CD4-positive, alpha-beta T cell treated with Interleukin-6 for 4 hours (primary cell): Measurements from ENCODE around the gene NUDCD3.

Source experiments
- DNase-seq: peaks from one replicate; pipeline ENCODE4 v3.0.0-alpha.2; 2020; ENCODE audit warnings: mixed read lengths

Gene NUDCD3

DNA sequence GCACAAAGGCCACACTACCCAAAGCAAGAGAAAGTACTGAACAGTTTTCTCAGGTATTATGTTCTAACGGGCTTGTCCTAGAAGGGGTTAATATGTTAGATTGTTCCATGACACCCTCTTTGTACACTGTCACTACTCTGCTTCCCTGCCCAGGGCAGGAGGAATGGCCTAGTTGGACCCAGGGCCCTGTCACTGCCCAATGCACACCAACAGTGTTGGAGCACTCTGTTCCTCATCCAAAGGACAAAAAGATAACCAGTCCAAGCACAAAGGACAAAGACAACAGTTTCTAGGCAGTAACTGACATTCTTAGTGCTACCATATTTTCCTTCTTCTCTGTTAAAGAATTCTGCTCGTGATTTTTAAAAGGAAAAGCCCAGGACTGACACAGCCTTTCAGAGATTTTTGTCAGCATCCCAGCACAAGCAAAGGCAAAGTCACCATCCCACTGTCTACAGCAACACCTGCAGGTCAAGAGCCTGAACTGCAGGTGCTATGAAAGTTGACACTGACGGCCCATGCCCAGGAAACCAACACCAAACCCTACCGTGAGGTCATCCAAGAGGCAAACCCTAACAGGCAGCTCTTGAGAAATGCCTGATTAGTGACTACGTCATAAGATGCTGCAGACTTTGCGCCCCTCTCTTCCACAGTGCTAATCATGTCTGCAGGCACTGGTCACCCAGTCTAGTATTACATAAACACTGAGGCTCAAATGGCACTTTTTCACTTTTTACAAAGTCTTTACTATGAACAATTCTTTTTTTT, 13.2 kb downstream of the NUDCD3 start:
- DNase-seq: peak; percentile 63

DNA sequence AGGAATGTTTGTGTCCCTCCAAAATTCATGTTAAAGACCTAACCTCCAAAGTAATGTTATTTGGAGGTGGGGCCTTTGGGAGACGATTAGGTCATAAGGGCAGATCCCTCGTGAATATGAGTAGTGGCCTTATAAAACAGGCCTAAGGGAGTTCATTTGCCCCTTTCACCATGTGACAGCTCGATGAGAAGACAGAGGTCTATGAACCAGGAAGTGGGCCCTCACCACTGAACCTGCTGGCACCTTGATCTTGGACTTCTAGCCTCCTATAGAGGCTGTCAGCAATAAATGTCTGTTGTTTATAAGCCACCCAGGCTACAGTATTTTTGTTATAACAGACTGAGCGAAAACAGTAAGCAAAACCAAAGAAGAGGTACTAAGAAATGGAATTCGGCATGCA, 14.1 kb downstream of the NUDCD3 start:
- no peak for DNase-seq

- DNase-seq: no peak
Measured at GRCh38 chr7:44473295-44473694, 17.2 kb downstream of the NUDCD3 start.

GRCh38 chr7:44472843-44473242, 17.6 kb downstream of the NUDCD3 start:
- DNase-seq: no peak

GRCh38 chr7:44471850-44472249, 18.6 kb downstream of the NUDCD3 start:
- DNase-seq: no peak

DNA sequence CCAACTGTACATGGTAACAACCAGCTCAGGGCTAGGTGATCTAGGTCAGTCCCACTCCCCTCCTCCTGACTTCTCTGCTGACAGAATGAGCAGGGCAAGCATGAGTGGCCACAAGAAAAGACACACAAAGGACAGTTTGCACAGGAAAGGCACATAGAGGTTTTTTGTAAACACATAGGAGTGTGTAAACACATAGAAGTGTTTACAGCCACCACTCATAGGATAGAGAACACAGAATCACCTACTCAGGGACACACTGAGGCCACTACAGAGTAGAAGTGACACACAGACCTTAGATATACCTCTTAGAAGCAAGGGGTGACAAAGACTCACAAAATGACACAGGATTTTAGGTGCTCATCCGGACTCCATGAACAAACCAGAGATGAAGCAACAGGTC, 19.0 kb downstream of the NUDCD3 start:
- no peak for DNase-seq

DNA sequence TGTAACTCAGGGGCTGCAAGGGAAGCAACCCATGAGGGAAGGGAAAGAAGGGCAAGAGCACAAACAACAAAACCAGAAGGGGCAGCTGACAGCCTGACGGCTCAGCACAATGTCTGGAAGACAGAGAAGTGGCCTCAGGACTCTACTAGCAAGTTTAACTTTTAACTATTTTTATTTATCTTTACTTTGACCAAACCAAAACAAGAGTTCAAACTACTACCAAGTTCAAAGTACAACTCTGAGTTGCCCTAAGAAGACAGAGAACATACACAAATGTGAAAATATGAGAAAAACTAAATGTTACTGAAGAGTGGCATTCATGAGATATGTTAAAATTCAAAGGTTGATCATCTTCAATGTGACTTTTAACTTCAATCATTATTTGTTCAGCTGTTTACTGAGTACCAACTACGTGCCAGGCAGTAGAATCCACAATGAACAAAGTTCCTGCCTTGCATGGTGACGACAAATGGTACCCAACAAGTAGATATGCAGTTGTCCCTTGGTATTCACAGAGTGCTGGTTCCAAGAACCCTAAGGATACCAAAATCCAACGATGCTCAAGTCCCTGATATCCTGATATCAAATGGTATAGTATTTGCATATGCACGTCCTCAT, 19.7 kb downstream of the NUDCD3 start:
- DNase-seq: no peak

GRCh38 chr7:44470135-44470479, 20.4 kb downstream of the NUDCD3 start:
- DNase-seq: no peak

- no peak for DNase-seq
Measured at GRCh38 chr7:44469461-44470134, 20.9 kb downstream of the NUDCD3 start.

- no peak for DNase-seq
Measured at GRCh38 chr7:44467217-44467548, 23.3 kb downstream of the NUDCD3 start.

GRCh38 chr7:44466300-44467216, 23.9 kb downstream of the NUDCD3 start:
- no peak for DNase-seq

- no peak for DNase-seq
Measured at GRCh38 chr7:44465490-44465889, 25.0 kb downstream of the NUDCD3 start.

- no peak for DNase-seq
Measured at GRCh38 chr7:44463169-44463808, 27.2 kb downstream of the NUDCD3 start.

- DNase-seq: peak; percentile 64
Measured at GRCh38 chr7:44461387-44461786, 29.1 kb downstream of the NUDCD3 start.

DNA sequence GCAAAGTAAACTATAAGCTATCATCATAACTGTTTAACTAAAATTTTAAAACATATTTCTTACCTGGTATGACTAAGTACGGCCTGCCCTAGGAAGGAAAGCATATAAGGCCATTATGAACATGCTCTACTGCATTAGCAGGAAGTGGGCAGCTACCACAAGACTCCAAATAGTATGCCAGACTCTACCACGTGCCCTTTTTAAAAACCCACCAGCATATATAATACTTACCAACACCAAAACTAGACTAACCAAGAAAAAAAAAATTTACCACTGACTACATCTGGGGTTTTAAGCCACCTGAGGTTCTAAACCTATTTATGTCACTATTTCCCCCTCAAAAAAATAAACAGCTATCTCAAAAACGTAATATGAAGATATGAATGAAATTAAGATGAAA, 30.1 kb downstream of the NUDCD3 start:
- peak; percentile 64 for DNase-seq

- DNase-seq: no peak
Measured at GRCh38 chr7:44455155-44455554, 35.3 kb downstream of the NUDCD3 start.

DNA sequence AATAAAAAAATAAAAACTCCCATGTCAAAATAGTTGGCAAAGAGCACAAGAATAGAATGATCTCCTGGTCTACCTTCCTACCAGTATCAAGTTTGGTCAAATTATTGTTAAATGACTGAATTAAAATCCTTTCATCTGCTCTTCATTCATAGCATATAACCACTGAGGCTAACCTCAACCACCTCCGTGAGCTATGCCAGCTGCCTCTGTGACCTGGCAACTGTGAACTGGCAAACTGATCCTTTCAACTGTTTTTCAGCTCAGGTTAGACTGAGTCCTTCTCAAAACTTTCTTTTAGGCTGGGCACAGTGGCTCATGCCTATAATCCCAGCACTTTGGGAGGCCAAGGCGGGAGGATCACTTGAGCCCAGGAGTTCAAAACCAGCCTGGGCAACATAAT, 36.1 kb downstream of the NUDCD3 start:
- DNase-seq: no peak

DNA sequence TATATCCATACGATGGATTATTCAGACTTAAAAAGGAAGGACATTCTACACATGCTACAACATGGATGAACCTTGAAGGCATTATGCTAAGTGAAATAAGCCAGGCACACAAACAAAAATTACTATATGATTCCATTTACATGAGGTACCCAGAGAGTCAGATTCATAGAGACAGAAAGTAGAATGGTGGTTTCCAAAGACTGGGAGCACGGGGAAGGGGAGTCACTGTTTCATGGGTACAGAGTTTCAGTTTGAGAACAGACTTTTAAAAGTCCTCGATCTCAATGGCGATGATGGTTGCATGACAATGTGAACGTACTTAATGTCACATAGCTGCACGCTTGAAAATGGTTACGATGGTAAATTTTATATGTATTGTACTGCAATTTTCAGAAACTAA, 39.3 kb downstream of the NUDCD3 start:
- DNase-seq: no peak

- no peak for DNase-seq
Measured at GRCh38 chr7:44449584-44449928, 40.9 kb downstream of the NUDCD3 start.

DNA sequence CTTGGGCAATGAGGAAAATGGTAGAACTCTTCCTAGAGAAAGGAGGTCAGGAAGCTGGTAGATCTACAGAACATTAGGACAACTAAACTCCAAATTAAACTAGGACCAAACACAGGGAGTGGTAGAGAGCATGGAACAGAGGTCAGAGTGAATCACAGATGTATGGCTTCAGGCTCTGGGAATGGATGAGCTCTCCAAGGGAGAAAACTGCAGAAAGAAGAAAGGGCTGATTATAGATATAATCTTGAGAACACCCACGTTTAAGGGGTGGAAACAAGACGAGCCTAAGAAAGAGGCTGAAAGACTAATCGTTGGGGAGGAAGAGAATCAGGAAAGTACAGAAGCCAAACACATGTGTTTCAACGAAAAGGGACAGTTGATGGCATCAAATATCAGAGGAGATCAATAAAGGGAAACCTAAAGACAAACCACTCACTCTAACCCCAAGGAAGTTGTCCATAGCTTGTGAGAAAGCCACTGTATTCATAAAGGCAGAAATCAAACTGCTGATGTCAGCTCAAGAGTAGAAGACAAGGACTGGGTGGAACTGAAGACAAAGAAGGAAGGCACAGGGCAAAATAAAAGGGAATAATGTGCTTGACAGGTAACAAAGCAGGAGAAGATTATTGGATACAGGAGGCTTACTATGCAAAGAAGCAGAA, 41.4 kb downstream of the NUDCD3 start:
- no peak for DNase-seq

DNA sequence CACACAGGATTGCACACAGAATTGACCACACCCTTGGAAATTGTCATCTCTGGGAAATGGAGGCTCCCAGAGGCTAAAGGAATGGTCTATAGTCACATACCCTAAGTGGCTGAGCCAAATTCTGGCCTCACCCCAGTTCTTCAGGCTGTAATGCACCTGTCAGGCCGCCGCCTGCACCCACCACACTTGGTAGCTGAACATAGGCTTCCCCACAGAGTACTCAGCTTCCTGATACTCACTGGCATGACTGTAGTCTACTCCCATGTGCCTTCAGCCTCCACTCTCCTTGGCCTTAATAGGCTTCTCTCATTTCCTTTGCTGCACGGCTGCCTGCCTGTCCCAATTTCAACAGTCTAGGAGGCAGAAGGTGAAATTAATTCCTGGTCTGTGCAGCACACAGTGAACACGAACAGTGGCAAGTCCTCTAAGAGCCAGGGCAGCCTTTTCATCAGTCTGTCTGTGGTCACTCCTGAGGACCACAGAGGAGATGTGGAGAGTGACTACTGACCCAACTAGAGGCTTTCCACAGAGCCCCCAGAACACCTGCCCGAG, 42.5 kb downstream of the NUDCD3 start:
- DNase-seq: no peak
